HUDEP-2 (cell line): Measurements from ENCODE around the gene GOLGA7B.

Experiments
- DNase-seq, 76 experiments: peaks; one replicate each; lab custom pipeline; 2025; ENCODE audit not compliant: unreplicated experiment in 76 of 76; lab: John Stamatoyannopoulos, UW

Gene GOLGA7B

GRCh38 chr10:97849687-97850402 lies at the start of gene GOLGA7B:
Gene GOLGA7B, plus strand, starts transcription at chr10:97849843. Its CDS starts 461 bp downstream, at chr10:97850304.
- peak in 4 of 76 experiments; percentile 4 to 19 (median 12) for DNase-seq

DNA sequence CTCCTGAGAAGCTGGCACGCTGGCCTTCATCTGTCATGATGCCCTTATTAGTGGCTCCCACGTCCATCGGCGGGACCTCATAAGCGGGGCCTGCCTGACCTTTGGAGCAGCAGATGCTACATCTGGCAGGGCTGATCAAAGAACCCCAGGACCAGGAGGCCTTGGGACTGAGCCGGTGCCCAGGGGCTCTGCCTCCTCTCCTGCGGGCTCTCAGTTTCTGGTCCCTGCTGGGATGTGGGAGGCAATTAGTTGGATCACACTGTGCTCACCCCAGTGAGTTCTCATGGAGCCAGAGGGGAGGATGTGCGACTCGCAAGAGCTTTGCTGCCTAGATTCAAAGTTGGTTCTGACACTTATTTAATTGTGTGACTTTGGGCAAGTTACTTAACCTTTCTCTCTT lies 49.2 kb upstream of the GOLGA7B start:
- DNase-seq, result no peak

GRCh38 chr10:97801422-97801821 lies 48.2 kb upstream of the GOLGA7B start:
- no peak for DNase-seq

- no peak for DNase-seq
Measured at GRCh38 chr10:97805096-97805884, 44.4 kb upstream of the GOLGA7B start.

DNA sequence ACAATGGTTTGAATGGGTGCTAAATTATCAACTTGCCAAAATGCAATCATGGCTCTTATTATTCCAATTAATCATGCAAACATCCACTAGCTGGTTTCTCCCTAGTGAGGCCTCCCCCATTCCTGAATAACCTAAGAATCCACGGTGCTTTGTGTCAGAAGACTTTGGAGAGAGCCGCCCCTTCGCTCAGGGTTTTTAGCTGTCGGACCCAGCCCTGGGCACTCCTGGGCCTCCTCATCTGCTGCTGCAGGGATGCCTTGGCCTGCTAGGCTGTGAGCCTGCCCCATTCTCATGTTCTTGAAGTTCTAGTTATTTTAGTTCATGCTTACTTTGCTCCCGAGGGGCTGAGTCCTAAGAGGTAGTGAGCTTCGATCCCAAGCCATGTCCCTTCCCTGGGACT lies 43.7 kb upstream of the GOLGA7B start:
- DNase-seq, result no peak

DNA sequence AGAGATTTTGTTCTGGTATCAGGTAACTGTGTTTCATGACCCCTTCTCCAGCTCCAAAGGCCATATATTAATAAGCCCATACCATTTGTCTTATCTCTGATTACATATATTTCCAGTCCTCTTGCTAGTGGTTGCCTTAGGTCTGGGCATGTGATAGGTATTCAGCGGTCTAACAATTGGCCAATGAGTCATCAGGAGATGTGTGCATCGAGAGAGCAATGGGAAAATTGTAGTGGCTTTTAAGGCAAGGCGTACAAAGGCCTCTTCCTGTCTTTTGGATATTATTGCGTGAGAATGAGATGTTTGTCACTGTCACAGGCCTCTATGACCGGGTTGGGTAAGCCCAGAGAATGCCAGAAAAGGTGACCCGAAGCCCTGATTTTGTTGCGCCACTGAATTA lies 39.2 kb upstream of the GOLGA7B start:
- DNase-seq, result no peak

GRCh38 chr10:97811958-97812357 lies 37.7 kb upstream of the GOLGA7B start:
- no peak for DNase-seq

DNA sequence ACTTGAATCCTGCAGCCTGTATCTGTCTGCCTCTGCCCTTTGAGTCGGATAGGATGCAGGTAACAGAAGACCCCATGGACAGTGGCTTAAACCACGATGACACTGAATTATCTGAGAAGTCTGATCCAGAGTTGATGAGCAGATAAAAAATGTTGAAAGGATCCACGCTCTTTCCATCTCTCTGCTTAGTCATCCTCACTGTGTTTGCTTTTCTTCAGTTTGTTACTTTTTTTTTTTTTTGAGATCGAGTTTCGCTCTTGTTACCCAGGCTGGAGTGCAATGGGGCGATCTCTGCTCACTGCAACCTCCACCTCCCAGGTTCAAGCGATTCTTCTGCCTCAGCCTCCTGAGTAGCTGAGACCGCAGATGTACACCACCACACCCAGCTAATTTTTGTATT lies 36.9 kb upstream of the GOLGA7B start:
- DNase-seq, result no peak

DNA sequence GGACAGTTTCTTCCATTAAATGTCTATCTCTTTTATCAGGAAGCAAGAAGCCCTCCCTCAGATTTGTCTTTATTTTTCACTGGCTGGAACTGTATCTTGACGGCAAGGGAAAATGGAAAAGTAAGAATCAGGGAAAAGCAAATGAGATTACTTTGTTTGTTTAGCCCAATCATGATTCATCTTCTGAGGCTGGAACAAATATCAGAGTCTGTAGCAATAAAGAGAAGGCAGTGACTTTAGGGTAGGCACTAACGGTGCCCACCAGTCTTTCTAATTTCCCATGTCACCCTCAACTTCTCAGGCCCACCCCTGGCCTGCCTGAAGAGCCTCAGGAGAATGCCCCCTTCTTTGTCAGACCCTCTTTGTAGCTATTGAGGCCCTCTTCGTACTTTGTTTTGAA lies 36.3 kb upstream of the GOLGA7B start:
- no peak for DNase-seq

DNA sequence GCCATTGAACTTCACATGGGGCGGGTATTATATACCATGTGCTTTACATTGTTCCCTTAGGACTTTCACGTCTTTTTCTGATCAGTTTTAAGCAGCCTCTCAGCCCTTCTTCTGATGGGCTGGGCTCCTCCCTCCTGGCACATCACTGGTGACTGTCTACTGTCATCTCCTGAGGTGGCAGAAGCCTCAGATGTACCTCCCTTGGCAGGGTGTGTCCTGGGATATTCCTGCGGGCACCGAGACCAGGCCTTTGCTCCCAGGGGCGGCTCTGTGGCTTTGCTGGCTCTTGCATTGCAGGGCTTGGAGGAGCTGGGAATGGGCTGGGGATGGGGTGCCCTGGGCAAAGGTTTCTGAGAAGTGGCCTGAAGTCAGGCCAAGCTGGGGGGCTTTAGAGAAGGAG lies 34.6 kb upstream of the GOLGA7B start:
- DNase-seq, result no peak

DNA sequence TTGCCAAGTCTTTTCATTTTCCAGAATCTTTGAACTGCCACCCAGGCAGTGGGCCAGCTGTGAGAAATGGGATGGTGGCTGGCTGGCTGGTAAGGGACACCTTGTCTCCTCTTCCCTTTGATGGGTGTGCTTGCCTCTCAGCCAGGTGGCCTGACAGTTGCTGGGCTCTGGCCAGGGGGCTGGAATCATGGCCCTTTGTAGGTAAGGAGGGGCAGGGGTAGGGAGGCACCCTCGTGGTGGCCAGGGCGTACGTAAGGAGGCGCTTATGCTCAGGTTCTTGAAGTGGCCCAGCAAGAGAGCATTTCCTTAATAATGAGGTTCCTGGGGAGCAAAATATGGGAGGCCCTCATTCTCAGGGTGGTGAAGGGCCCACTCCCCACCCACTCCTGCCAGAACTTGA lies 33.0 kb upstream of the GOLGA7B start:
- no peak for DNase-seq

DNA sequence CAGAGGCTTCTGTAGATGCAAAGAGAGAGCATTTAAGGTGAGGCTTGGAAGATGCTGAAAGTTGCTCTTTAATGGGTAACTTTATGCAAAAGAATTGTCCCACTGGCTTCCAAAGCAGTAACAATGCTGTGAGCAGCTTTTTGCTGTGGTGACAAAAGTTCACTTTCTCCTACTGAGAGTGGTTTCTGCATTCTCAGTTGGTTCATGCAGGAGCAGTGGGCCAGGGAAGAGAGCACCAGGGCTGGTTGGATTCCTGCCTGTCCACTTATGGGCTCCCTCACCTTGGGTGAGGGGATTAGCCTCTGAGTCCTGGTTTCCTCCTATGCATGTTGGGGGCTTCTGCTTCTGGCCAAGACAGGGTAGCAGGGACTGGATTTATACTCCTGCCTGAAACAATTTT lies 31.1 kb upstream of the GOLGA7B start:
- no peak for DNase-seq

DNA sequence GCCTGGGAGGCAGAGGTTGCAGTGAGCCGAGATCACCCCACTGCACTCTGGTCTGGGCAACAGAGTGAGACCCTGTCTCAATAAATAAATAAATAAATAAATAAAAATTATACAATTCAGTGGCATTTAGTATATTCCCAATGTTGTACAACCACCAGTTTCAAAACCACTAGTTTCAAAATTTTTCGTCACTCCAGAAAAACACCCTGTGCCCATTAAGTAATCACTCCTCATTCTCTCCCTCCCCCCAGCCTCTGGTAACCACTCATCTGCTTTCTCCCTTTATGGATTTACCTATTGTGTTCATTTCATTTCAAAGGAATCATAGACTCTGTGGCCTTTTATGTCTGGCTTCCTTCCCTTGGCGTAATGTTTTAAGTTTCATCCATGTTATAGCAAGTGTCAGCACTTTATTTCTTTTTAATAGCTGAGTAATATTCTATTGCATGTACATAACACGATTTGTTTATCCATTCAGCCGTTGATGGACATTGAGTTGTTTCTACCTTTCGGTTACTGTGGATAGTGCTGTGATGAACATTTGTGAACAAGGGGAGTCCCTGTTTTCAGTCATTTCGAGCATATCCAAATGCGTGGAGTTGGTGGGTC lies 29.4 kb upstream of the GOLGA7B start:
- DNase-seq, result no peak

DNA sequence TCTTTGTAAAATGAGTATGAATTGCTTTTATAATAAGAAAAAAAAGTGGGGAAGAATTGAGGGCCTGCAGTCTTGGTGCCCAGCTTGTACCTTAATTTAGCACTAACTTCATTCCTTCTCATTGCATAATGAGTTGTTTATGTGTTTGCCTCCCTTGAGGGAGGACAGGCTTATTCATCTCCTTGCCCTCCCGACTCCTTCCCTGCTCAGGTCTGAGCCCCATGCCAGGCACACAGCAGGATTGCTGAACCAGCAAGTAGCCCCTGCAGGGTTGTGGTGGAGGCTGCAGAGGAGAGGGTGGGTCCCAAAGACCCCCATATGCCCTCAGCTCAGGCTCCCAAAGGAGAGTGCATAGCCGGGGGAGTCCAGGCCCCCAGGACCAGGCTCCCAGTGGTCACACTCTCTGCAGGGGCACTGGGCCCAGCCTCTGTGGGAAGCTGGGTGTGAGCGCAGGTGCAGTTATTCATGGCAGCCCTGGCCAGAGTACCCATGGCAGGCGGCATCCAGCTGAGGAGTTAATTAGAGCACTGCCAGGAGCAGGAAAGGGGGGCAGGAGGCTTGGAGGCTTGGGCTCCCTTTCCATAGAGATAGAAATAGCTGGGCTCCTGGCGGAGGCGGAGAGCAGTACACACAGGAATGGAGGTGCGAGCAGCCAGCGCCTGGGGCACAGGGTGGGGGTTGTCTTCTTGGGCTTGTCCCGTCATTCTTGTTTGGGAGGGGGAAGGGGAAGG lies 28.2 kb upstream of the GOLGA7B start:
- DNase-seq, result no peak

DNA sequence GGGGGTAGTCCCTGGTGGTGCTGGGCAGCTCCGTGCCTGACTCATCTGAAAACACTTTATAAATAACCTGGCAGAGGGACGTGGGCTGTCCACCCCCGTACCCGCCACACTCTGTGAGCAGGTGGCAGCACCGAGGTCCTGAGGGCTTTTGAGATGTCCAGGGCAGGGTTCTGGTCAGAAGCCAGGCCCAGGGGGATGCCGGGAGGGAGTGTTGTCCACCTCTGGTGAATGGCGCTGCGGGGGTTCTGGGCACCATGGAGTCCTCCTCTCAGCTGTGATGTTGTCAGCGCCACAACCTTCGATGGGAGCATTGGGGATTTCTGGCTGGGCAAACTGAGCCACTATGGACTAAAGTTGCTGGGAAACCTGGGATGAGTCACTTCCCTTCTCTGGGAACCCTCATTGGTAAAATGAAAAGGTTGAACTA lies 27.4 kb upstream of the GOLGA7B start:
- no peak for DNase-seq

- no peak for DNase-seq
Measured at GRCh38 chr10:97823734-97824133, 25.9 kb upstream of the GOLGA7B start.

- no peak for DNase-seq
Measured at GRCh38 chr10:97825020-97825760, 24.5 kb upstream of the GOLGA7B start.

- DNase-seq, result no peak
Measured at GRCh38 chr10:97826892-97827291, 22.8 kb upstream of the GOLGA7B start.

- no peak for DNase-seq
Measured at GRCh38 chr10:97827702-97828291, 21.8 kb upstream of the GOLGA7B start.

GRCh38 chr10:97828721-97829120 lies 20.9 kb upstream of the GOLGA7B start:
- no peak for DNase-seq
